Heart right ventricle (tissue), 16 donors: ENCODE results near the gene CD1D. TPM values are rescaled to one million over a fixed set of nuclear protein-coding genes. Genes with fewer than 3 reads are reported as not detected.

Source experiments
- ATAC-seq, 8 donors: fragments of 200-7000 bp; cut with Tn5 transposase; one replicate each; pipeline ENCODE4 v1.9.1; 2020; ENCODE audit warnings: mild to moderate bottlenecking in 8 of 8, moderate library complexity in 8 of 8, moderate number of reproducible peaks in 1 of 8
- DNase-seq, 2 donors: peaks; one replicate each; pipeline ENCODE4 v3.0.0-alpha.2; 2020
- H3K27ac ChIP-seq, 10 donors: fragments of 200-600 bp; sonication (generic) in 2 of 10; one replicate each; pipeline versions ENCODE4 v1.5.0 to v1.8.0; 2020 to 2022; ENCODE audit warnings: mild to moderate bottlenecking in 3 of 10
- H3K27me3 ChIP-seq, 7 donors: fragments of 200-600 bp; one replicate each; pipeline ENCODE4 v1.8.0; 2021 to 2022; ENCODE audit warnings: mild to moderate bottlenecking in 2 of 7
- H3K36me3 ChIP-seq, 9 donors: fragments of 200-600 bp; sonication (generic) in 1 of 9; one replicate each; pipeline versions ENCODE4 v1.5.0 to v1.8.0; 2020 to 2022; ENCODE audit warnings: mild to moderate bottlenecking in 2 of 9
- H3K4me1 ChIP-seq, 9 donors: fragments of 200-600 bp; sonication (generic) in 1 of 9; one replicate each; pipeline versions ENCODE4 v1.5.0 to v1.8.0; 2020 to 2022; ENCODE audit warnings: mild to moderate bottlenecking in 4 of 9
- H3K4me3 ChIP-seq, 10 donors: fragments of 200-600 bp; sonication (generic) in 2 of 10; one replicate each; pipeline versions ENCODE4 v1.5.0 to v1.8.0; 2020 to 2022; ENCODE audit warnings: mild to moderate bottlenecking in 7 of 10, moderate library complexity in 2 of 10
- H3K9me3 ChIP-seq, 11 donors: fragments of 200-600 bp in 10 of 11; sonication (generic) in 2 of 11; one replicate each; pipeline versions ENCODE4 v1.5.0 to v1.8.0; 2013 to 2022; ENCODE audit warnings: mild to moderate bottlenecking in 2 of 11, control low read depth in 1 of 11, moderate library complexity in 1 of 11
- CTCF ChIP-seq, 9 donors: fragments of 200-600 bp; sonication (generic) in 2 of 9; IDR thresholded peaks; one replicate each; pipeline versions ENCODE4 v1.5.0 to v1.8.0; 2021 to 2022; ENCODE audit warnings: antibody characterized with exemption in 9 of 9, mild to moderate bottlenecking in 5 of 9, moderate library complexity in 1 of 9
- WGBS, 2 donors: extraction: QIAGEN DNeasy Blood & Tissue Kit; methylation state at CpG; one replicate each; pipeline ENCODE4 v1.1.7; 2013; ENCODE audit warnings: inconsistent platforms in 1 of 2; 5-methylcytosine and 5-hydroxymethylcytosine counted together
- intact Hi-C, 10 donors: fragments of 100-400 bp; cut with DNase I; formaldehyde crosslinking; loops; one replicate each; pipeline versions ENCODE4 v1.11.1 to v1.14.2; 2022
- polyA plus RNA-seq, 2 donors: library from polyadenylated mRNA; stranded (reverse); fragments of 200-250 nt; gene quantifications; one replicate each; pipeline ENCODE4 v1.2.3, GENCODE V29; 2013
- total RNA-seq, 10 donors: library from RNA; stranded (reverse); fragmentation: NEBNext Ultra II Directional in 3 of 10; extraction: Animal tissue kit (Norgen Biotek cat#: 25700) in 3 of 10; gene quantifications; one replicate each; pipeline versions ENCODE4 v1.2.1 to v1.2.4, GENCODE V29; 2021 to 2023
- donor health status: Arrhythmogenic right ventricular cardiomyopathy.
- donor health status: ischemic (EF 13 %, LVEDD 7.1; RV severe dilation, severe dysfunction).
- donor health status: healthy with polysubstance abuse.
- donor health status: DM: no; HTN: yes; CAD: no.
- donor health status: DM: no; HTN: no; CAD: no.
- donor health status: ischemic (EF 25% LVEDD 6.9; RV normal size, moderate dysfunction).
- donor health status: ischemic (EF 25% LVEDD 5.7; RV mildly dilated, moderate dysfunction).
- donor health status: healthy.
- donor health status: DM: yes; HTN: yes; CAD: no.
- donor health status: Ischemic cardiomyopathy.
- donor health status: ischemic (EF 35%, LVEDD 5.7; RV mildly dilated, moderate dysfunction).
- donor health status: nonischemic (EF 11% LVEDD 7.7; RV severe dilation, severe dysfunction).
- donor health status: DM: yes; HTN: yes; CAD: no.
- donor health status: PGD.
- donor health status: ischemic (EF 29% LVEDD 5.4; RV normal size, mild dysfunction).
- donor health status: nonischemic (EF 23%, LVEDD 6.1; RV moderate dilation, normal function).

The CD1D gene
- total and polyA plus RNA-seq, 12 donors, result 0.67 to 5.9 (median 2.1) TPM

GRCh38 chr1:158148468-158148867 is 32.2 kb upstream of the CD1D start:
- Histone ChIP-seq H3K27me3 (no peaks in the 10 kb centered on the region), H3K4me1 (peaks cover 11 to 74% (median 47%) of the 10 kb centered on the region in 9 donors), H3K4me3 (peak overlapping the region in 1 of 10 donors; percentile 52), H3K27ac (peak overlapping the region; percentile 53 to 93 (median 80)), H3K9me3 (no peaks in the 10 kb centered on the region), H3K36me3 (no peaks in the 10 kb centered on the region)
- intact Hi-C loops, result no loop called here
- ATAC-seq (no peak), DNase-seq (no peak)
- 61 to 65% methylated on average over 1 of the region's 1 CpG for WGBS, 2 donors
- no peak for TF ChIP-seq CTCF (IDR thresholded peaks at IDR 0.05)

GRCh38 chr1:158149175-158149574 is 31.5 kb upstream of the CD1D start:
- no peaks in the 10 kb centered on the region for H3K27me3 ChIP-seq
- 36 to 41% methylated on average over 8 of the region's 8 CpGs for WGBS, 2 donors
- intact Hi-C loops, result loop anchor here in 2 of 10 donors (1.0 kb wide), 1 partner anchor 24 kb away; no protein-coding TSS in a partner anchor
- peak in 2 of 8 donors; percentile 7 to 24 for ATAC-seq
- no peak for TF ChIP-seq CTCF (IDR thresholded peaks at IDR 0.05)
- peak overlapping the region; percentile 53 to 93 (median 80) for H3K27ac ChIP-seq
- H3K4me1 ChIP-seq, result peaks cover 11 to 78% (median 47%) of the 10 kb centered on the region in 9 donors
- peak; percentile 30 to 35 for DNase-seq
- no peaks in the 10 kb centered on the region for H3K36me3 ChIP-seq
- no peaks in the 10 kb centered on the region for H3K9me3 ChIP-seq
- H3K4me3 ChIP-seq, result peak overlapping the region in 9 of 10 donors; percentile 6 to 55 (median 51)

- peak overlapping the region in 9 of 10 donors; percentile 6 to 55 (median 51) for H3K4me3 ChIP-seq
- H3K36me3 ChIP-seq, result no peaks in the 10 kb centered on the region
- no peaks in the 10 kb centered on the region for H3K9me3 ChIP-seq
- TF ChIP-seq CTCF (IDR thresholded peaks at IDR 0.05), result no peak
- peak overlapping the region; percentile 53 to 93 (median 80) for H3K27ac ChIP-seq
- H3K27me3 ChIP-seq, result no peaks in the 10 kb centered on the region
- peaks cover 11 to 82% (median 42%) of the 10 kb centered on the region in 9 donors for H3K4me1 ChIP-seq
- intact Hi-C loops, result loop anchor here in 2 of 10 donors (1.0 kb wide), 1 partner anchor 24 kb away; no protein-coding TSS in a partner anchor
- ATAC-seq, result peak; percentile 95 to 98 (median 97)
- WGBS, 2 donors, result 7% methylated on average over 31 of the region's 31 CpGs
- peak; percentile 97 to 98 for DNase-seq
Measured at GRCh38 chr1:158149577-158150269, 31.0 kb upstream of the CD1D start.

GRCh38 chr1:158150523-158150922 is 30.2 kb upstream of the CD1D start:
- no peak for TF ChIP-seq CTCF (IDR thresholded peaks at IDR 0.05)
- peak in 1 of 8 donors; percentile 17 for ATAC-seq
- H3K27me3 ChIP-seq, result no peaks in the 10 kb centered on the region
- no peak overlapping the region for H3K4me3 ChIP-seq
- H3K36me3 ChIP-seq, result no peaks in the 10 kb centered on the region
- WGBS, 2 donors, result 79 to 93% methylated on average over 1 of the region's 1 CpG
- no peaks in the 10 kb centered on the region for H3K9me3 ChIP-seq
- H3K4me1 ChIP-seq, result peaks cover 8 to 77% (median 34%) of the 10 kb centered on the region in 9 donors
- intact Hi-C loops, result no loop called here
- no peak for DNase-seq
- H3K27ac ChIP-seq, result peak overlapping the region in 6 of 10 donors; percentile 21 to 93 (median 82)
